Fibroblast of peridontal ligament (primary cell): ENCODE results near the gene NUP93.

Source experiments
- DNase-seq: peaks from one replicate; pipeline ENCODE4 v3.0.0-alpha.2; 2010; ENCODE audit errors: extremely low read depth

Gene NUP93

DNA sequence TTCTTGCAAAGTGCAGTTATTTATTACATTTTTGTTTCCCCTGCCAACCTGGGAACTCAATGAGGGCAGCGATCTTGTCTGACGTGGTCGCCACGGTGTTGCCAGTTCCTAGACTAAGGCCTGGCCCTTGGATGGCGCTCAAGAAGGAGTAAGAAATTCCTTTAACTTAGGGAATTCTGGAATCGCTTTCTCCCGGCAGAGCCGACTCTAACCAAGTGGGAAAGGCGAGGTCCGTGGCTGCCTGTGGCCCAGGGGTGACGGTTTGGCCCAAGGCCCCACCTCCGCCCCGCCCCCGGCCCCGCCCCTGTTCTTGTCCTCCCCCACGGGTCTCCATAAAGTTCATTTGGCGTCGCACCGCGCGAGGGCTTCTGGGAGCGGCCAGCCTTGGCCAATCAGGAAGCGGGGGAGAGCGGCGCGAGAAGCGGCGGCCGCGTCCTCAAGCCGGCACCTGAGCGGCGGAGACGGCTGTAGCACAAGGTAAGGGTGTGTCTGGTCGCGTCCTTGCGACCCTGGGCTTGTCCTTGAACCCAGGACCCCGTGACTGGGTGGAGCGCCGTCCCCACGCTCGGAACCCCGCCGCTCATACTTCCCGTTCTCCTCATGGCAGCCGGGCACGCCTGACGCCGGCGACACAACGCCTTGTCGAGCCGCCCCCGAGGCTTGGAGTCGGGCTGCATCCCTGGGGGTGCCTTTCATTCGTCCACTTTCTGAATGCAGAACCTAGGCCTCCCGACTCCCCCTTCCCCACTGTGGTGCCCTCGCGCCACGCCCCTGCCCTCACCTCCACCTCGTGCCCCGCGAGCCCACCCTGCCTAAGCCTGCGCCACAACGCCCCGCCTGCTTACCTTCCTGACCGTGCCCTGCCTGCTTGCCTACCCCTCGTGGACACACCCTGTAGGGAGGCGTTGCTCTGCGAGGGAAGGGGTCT lies at the start of gene NUP93:
Gene NUP93 (plus strand): TSS at position 395 of the 928 bp plus-strand sequence. CDS start 18,119 bp downstream, outside the sequence.
- peak; percentile 92 for DNase-seq

DNA sequence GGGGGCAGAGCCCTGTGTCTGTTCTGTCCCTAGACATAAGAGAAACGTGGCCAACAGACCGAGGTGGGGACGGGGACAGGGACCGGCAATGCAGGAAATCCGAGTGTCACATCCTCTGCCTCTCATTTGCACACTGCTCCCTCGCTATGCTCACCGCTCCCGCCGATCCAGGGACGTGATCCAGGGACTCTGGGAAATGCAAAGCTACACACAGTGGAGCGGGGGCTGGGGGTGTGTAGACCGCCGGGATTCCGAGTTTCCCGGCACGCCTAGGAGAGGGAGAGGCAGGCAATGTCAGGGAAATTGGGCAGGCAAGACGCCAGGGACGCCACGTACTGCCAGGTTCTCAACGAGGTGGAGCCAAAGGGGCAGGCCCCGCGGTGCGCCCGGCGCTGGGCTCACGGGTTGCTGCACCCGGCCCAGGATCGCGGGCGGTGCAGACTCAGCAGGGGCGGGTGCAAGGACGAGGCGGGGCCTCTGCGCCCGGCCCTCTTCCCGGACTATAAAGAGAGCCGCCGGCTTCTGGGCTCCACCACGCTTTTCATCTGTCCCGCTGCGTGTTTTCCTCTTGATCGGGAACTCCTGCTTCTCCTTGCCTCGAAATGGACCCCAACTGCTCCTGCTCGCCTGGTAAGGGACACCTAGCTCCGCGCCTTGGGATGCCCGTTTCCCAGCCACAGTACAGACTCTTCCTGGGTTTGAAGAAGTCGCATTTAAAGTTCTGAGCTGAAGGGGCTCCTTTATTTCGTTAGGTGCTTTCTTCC lies 47.8 kb upstream of the NUP93 start, which contains the start of gene MT1X:
Gene MT1X (plus strand): TSS at position 532 of the 764 bp plus-strand sequence. CDS start 71 bp downstream, at position 603.
- DNase-seq, result peak; percentile 79

DNA sequence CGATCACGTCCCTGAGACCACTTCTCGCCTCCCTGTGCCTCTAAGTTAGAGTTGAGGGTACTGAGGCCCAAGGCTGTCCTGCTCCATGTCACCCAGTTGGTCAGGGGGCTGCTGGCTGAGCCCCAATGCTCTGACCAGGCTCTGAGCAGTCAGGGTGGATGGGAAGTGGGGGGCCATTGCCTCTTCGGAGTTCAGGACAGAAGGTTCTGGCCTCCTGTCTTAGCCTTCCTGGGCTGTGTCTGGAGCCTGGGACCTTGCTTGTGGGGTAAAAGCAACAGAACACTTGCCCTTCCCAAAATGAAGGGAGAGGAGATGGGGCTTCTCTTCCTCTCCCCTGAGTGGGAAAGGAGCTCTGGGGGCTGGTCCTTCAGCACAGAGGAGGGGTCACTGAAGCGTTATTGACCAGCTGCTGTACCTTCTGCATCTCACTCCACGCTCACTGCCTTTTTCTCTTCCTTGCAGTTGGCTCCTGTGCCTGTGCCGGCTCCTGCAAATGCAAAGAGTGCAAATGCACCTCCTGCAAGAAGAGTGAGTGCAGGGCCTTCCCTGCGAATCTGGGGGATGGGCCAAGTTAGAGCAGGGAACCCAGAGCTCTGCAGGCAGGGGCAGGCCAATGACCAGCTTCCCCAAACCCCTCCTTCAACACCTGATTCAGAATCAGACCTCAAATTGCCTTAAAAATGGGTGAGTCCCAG lies 47.1 kb upstream of the NUP93 start:
- DNase-seq, result no peak

DNA sequence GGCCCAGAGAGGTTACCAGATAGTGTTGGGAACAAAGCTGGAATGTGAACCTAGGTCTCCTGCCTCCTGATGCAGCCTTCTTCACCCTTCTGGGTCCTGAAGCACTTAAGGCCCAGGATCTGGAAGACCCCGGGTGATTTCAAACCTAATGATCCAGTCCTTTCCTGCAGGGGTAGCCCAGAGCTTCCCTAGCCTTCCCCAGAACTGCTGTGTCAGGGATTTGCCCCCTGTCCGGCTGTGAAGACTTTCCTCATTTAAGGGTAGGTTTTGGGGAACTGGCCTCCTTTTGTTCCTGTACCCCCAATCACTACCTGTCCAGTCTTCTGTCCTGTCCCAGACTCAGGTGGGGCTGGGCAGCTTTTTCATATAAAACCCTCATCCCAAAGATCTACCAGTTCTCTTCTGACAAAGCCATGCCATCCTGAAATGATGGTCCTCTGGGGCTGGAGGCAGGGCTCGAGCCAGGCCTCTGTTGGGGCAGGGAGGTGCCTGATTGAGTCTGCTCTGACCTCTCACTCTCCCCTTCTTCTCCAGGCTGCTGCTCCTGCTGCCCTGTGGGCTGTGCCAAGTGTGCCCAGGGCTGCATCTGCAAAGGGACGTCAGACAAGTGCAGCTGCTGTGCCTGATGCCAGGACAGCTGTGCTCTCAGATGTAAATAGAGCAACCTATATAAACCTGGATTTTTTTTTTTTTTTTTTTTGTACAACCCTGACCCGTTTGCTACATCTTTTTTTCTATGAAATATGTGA lies 46.3 kb upstream of the NUP93 start:
- DNase-seq, result no peak

DNA sequence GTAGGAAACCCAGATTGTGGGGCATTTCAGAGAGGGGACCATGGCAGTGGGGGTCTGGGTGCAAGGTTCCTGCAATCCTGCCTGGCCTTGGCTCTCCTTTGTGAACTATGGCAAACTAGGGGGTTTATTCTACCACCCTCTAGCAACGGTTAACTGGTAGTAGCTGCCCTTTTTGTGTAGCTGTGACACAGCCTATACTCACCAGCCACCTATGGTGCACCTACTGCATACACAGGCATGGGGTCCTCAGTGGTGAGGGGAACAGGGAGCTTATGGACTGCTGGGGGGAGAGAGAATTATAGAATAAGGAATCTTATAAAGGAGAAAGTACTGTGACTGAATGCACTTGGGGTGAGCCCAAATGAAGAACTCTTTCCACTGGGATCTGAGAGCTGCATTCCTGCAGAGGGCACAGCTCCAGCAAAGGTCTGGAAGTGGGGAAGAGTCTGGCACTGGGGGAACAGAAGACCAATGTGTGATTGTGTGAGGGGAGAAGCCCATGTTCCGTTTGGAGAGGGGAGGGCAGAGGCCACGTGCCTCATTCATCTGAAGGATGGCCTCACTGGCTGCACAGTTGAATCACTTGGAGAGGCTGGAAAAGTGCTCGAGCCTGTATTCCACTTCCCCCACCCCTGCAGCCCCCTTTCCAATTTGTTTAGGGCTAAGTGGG lies 45.5 kb upstream of the NUP93 start:
- DNase-seq, result no peak

DNA sequence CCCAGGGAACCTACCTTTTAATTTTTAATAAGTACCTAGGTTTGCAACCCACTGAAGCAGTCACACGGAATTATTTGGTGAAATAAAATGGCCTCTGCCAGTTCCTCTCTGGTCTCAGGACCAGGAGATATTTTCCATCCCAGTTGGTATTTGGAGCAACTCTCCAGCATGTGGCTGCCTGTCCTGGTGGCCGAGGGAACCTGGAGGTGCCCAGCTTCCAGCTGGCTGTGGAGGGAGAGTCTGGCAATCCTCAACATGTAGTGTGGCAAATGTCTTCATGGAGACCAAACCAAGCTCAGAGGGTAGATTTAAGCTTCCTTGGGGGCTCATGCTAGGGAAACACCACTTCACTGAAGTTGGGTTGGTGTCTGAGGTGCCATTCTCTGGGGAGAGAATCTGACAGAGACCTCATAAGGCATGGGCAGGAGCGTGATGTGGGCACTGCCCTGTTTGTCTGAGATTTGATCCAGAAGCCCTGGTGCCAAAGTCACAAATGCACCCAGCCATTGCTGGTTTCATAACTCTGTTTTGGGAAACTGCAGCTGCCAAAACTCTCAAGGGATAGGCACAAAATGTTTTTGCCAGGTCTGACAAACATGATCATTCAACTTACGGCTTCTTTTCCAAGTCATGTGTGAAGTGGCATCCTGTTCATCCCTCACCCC lies 44.9 kb upstream of the NUP93 start:
- no peak for DNase-seq

- DNase-seq, result no peak
Measured at GRCh38 chr16:56686758-56687157, 43.2 kb upstream of the NUP93 start.

GRCh38 chr16:56688762-56689161 lies 41.2 kb upstream of the NUP93 start:
- no peak for DNase-seq

DNA sequence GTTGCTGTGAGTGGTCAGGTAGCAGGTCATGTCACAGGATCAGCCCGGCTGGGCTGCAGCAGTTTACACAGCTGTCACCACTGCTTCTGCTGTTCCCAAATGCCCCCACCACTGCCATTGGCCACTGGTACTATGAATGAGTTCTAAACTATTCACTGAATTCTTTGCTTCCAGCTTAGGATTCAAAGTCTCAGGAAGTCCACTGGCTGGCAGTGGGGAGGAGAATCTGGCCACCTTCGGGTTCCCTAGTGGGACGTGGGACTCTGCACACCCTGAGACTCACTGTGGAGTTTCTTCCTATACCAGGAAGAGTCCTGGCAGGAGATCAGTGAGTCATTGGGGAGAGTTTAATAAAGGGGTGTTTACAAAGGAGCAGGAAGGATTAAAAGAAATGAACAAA lies 40.8 kb upstream of the NUP93 start:
- DNase-seq, result no peak

- DNase-seq, result no peak
Measured at GRCh38 chr16:56690420-56691122, 39.4 kb upstream of the NUP93 start.

GRCh38 chr16:56691885-56692284 lies 38.0 kb upstream of the NUP93 start:
- no peak for DNase-seq

DNA sequence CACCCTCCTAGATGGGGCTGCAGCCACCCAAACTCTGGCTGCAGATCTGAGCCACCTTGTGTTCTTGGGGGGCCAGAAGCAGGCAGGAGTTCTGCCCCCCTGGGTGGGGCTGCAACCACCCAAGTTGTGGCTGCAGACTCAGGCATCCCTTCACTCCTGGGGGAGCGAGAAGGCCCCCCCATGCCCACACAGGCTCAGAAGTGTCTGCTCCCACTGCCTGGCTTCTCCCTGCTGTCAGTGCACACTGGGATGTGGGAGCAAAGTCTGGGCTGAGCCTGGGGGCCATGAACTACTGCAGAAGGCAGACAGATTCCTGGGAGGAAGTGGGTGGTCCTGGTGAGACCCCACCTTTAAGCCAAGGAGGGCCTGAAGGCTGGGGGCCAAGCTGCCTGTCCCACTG lies 34.7 kb upstream of the NUP93 start:
- DNase-seq, result no peak

DNA sequence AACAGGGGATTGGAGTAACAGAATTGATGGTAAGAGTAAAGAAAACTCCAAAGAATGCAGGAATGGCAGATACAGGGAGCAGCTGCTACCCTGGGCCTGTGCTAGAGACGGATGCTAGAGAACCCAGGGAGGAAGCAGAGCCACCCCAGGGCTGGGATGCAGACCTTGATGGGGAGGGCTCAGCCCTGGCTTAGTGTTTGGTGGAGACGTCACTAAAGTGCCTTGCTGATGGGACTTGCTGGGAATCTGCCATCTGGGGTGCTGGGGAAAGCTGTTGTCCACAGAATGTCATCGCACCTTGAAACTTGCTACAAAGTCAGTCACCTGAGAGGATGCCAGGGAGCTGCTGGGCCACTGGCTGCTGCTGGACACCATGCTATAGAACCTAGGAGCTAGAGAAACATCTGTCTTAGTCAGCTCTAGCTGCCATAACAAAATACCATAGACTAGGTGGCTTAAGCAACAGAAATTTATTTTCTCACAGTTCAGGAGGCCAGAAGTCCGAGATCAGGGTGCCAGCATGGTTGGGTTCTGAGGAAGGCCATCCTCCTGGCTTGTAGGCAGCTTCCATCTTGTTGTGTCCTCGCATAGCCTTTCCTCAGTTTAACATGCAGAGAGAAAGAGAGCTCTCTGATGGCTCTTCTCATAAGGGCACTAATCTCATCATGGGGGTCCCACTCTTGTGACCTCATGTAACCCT lies 32.3 kb upstream of the NUP93 start:
- DNase-seq, result no peak

DNA sequence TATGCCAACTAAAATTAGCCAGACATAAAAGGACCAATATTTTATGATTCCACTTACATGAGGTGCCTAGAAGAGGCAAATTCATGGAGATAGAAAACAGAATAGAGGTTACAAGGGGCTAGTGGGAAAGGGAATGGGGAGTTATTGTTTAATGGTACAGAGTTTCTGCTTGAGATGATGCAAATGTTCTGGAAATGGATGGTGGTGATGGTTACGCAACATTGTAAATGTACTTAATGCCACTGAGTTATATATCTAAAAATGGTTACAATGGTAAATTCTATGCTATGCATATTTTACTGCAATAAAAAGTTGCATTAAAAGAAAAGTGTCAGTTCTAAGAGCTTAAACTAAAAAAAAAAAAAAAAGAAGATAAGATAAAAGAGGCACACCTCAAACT lies 29.7 kb upstream of the NUP93 start:
- DNase-seq, result no peak

DNA sequence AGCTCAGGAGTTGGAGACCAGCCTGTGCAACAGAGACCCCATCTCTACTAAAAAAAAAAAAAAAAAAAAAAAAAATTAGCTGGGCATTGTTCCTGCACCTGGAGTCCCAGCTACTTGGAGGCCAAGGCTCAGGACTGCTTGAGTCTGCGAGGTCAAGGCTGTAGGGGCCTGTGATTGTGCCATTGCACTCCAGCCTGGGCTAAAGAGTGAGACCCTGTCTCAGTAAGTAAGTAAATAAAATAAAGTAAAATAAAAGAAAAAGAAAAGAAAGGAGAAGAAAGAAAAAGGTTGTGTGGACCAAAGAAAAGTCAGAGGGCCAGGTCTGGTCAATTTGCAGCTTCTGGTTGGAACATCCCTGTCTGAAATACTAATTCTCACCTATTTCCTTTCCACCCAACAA lies 29.3 kb upstream of the NUP93 start:
- no peak for DNase-seq

GRCh38 chr16:56701534-56701933 lies 28.4 kb upstream of the NUP93 start:
- no peak for DNase-seq

DNA sequence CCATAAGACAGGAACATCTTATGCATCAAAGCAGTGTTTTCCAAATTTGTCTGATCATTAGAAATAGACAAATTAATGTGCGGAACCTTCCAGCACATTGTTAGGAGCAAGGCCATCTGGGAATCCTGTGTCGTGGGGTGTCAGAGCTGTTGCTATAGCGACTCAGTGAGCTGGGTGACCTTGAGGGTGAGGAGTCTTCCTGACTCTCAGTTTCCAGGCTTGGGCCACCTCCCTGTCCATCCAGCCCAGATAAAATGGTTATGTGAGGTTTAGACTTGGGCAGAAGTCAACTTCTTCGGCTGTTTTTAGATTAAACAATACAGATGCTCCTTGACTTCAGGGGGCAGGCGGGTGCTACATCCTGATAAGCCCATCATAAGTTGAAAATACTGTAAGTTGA lies 27.1 kb upstream of the NUP93 start:
- DNase-seq, result no peak

- DNase-seq, result no peak
Measured at GRCh38 chr16:56708525-56709442, 21.1 kb upstream of the NUP93 start.
